Measurements from ENCODE around the gene ADAMTS13.

The ADAMTS13 gene

DNA sequence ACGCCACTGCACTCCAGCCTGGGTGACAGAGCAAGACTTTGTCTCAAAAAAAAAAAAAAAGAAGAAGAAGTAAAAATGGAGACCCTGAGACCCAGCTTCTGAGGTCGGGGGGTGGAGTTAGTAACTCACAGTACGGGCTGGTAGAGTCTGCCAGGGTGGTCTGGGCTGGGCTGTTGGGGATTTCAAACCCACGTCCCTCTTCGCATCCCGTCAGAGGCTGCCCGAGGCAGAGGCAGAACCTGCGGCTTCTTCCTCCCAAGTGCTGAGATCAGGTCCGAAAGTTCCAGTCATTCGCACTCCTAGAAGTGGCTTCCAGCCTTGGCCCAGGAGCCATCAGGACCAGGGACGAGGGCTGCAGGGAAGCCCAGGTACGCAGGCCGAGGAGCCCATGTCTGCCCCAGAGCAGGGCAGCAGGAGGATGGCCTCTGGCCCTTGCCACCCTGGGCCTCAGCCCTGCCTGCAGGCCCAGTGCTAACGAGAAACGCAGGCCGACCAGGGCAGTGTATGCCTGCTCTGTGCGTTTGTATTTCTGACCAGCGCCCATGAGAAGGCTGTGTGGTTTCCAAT lies 66.6 kb downstream of the ADAMTS13 start:
- DNase-seq (ENCODE audit: low read depth in 4 of 4, low spot score in 1 of 4): no peak

DNA sequence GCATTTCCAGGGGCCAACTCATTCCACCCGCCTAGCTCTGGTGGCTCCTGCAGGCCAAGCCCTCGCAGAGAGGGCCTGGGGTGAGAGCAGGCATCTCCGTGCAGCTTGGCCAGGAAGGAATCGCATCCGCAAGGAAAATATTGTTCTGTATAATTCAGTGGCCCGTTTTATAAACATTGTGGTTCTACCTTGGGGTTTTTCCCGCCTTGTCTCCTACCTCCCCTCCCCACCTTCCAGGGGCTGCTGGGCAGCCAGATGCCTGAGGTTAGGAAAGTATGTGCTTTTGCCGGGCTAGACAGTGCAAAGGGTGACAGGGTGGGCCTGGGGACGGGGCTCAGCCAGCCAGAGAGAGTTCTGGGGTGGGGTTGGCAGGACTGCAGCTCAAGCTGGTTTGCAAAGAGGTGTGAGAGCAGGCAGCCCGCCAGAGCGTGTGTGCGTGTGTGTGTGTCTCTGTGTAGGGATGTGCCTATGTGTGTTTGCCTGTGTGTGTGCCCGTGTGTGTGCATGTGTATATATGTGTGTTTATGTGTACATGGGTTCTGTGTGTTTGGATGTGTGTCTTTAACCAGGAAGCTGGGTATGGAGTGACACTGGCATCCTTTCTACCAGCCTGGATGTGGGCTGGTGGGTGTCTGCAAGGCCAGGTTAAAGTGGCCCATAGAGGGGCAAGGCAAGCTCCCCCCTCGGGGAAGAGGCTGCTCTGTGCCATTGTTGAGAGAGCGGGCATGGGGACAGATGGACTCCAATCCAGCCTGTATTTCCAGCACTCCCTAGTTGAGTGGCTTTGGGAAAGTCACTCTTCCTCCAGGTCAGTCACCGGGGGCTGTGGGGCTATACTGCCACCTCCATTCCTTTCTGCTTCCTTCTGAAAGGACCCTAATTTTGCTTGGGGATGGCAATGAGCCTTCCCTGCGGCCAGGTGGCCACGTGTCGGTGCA lies 67.4 kb downstream of the ADAMTS13 start:
- DNase-seq (ENCODE audit: low read depth in 4 of 4, low spot score in 1 of 4): no peak

- no peak for DNase-seq (ENCODE audit: low read depth in 4 of 4, low spot score in 1 of 4)
Observed at GRCh38 chr9:133490201-133490681, 68.1 kb downstream of the ADAMTS13 start.

GRCh38 chr9:133490865-133491655 lies 68.9 kb downstream of the ADAMTS13 start:
- no peak for DNase-seq (ENCODE audit: low read depth in 4 of 4, low spot score in 1 of 4)

DNA sequence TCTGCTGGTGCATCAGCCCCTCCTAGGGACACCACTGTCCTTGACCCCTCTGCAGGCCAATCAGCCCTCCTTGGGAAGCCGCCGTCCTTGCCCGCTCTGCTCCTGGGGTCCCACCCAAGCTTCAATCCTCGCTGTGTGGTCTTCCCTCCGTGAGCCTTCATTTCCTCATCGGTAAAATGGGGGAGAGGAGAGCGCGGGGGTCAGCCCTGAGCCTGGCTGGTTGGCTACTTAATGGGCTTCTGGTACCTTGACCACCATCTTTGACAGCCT lies 69.4 kb downstream of the ADAMTS13 start:
- no peak for DNase-seq (ENCODE audit: low read depth in 4 of 4, low spot score in 1 of 4)

- no peak for DNase-seq (ENCODE audit: low read depth in 4 of 4, low spot score in 1 of 4)
Observed at GRCh38 chr9:133492061-133493021, 70.2 kb downstream of the ADAMTS13 start.

DNA sequence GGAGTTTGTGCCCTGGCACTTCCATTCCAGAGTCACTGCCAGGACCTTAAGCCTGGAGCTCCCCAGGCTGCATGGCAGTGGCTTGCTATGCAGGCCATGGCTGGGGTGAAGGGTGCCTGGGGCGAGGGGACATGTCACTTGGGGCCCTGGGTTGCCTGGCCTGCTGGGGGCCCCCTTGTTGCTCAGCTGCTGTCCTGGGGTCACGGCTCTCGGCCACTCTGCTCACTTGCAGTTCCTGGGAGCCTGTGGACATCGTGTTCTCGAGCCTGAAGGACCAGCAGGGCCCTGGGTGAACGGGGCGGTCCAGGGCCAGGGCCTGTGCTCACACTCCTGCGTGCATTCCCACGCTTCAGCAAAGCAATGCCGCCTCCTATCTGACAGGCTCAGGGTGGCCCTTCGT lies 71.3 kb downstream of the ADAMTS13 start:
- no peak for DNase-seq (ENCODE audit: low read depth in 4 of 4, low spot score in 1 of 4)

- no peak for DNase-seq (ENCODE audit: low read depth in 4 of 4, low spot score in 1 of 4)
Observed at GRCh38 chr9:133493845-133494540, 71.8 kb downstream of the ADAMTS13 start.

- no peak for DNase-seq (ENCODE audit: low read depth in 4 of 4, low spot score in 1 of 4)
Observed at GRCh38 chr9:133494636-133495326, 72.6 kb downstream of the ADAMTS13 start.

- no peak for DNase-seq (ENCODE audit: low read depth in 4 of 4, low spot score in 1 of 4)
Observed at GRCh38 chr9:133495327-133496293, 73.4 kb downstream of the ADAMTS13 start.

DNA sequence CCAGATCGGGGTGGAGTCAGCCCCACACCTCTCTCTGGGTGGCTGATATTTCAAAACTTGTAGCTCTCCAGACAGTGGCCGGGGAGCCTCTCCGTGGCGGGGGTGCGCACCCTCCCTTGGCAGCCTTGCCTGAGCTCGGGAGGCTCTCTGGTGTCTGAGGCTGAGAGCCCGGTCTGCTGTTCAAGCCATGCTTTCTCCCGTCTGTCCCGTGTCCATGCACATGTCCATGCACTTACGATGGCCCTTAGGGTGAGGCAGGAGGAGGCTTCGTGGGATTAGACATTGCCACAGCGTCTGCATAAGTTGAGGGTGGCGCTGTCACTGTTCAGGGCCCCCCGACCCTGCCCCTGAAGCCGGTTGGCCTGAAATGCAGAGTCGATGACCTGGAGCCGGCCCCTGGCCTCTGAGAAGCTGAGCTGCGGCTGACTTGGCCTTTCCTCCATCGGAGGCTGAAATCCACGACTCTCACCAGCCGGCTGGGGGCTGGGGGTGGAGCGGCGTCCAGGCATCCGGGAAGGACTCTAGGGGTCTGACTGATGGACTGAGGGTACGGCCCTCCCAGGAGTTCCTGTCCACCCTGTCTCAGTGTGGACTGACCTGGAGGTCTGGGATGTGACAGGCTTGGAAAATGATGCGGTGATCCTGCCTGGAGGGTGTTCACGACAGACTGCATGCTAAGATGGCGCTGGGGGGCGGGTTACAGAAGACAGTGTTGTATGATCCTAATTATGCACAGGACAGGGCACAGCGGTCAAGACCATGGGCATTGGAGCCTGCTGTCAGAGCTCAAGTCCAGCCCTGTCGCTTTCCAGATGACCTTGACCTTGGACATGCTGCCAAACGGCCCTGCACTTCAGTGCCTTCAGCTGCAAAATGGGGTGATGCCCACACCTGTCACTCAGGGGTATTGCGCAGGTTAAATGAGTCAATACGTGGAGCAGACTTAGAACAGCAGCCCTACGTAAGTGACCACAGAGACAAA lies 75.0 kb downstream of the ADAMTS13 start:
- DNase-seq (ENCODE audit: low read depth in 4 of 4, low spot score in 1 of 4): no peak

- DNase-seq (ENCODE audit: low read depth in 4 of 4, low spot score in 1 of 4): no peak
Observed at GRCh38 chr9:133499132-133499891, 77.1 kb downstream of the ADAMTS13 start.

- DNase-seq (ENCODE audit: low read depth in 4 of 4, low spot score in 1 of 4): no peak
Observed at GRCh38 chr9:133499892-133500270, 77.7 kb downstream of the ADAMTS13 start.

- no peak for DNase-seq (ENCODE audit: low read depth in 4 of 4, low spot score in 1 of 4)
Observed at GRCh38 chr9:133502112-133502511, 79.9 kb downstream of the ADAMTS13 start.

- no peak for DNase-seq (ENCODE audit: low read depth in 4 of 4, low spot score in 1 of 4)
Observed at GRCh38 chr9:133505186-133505830, 83.1 kb downstream of the ADAMTS13 start.
